Activated naive CD8-positive, alpha-beta T cell treated with anti-CD3 and anti-CD28 coated beads, Interleukin-2, amount 10 ng/mL, durations not matched to agents 7 days and 5 days (primary cell): ENCODE measurements around the gene HMCN1. TPM values are rescaled to one million over a fixed set of nuclear protein-coding genes. Genes with fewer than 3 reads are reported as not detected.

Experiments used
- ATAC-seq: fragments of 150-1000 bp; cut with Tn5 transposase; one replicate; pipeline ENCODE4 v1.10.0; 2021; ENCODE audit warnings: low read depth, moderate library complexity
- POLR2A ChIA-PET: fragments of 350-600 bp; sonication (Branson Sonifier 250); formaldehyde crosslinking; loops from one replicate; lab custom pipeline; 2021; ENCODE audit warnings: antibody characterized with exemption; lab: Charles Lee
- DNase-seq: peaks from one replicate; pipeline ENCODE4 v3.0.0; 2021
- H3K27ac Mint-ChIP-seq: one replicate; pipeline ENCODE4 v1.8.0; 2022; ENCODE audit warnings: mild to moderate bottlenecking, mixed read lengths
- H3K27me3 Mint-ChIP-seq: one replicate; pipeline ENCODE4 v1.8.0; 2022; ENCODE audit warnings: mild to moderate bottlenecking, moderate library complexity, mixed read lengths
- H3K36me3 Mint-ChIP-seq: one replicate; pipeline ENCODE4 v1.8.0; 2021; ENCODE audit warnings: mild to moderate bottlenecking, mixed read lengths
- H3K4me1 Mint-ChIP-seq: one replicate; pipeline ENCODE4 v1.8.0; 2021; ENCODE audit warnings: mixed read lengths
- H3K4me3 Mint-ChIP-seq: one replicate; pipeline ENCODE4 v1.8.0; 2022; ENCODE audit warnings: mild to moderate bottlenecking, moderate library complexity, mixed read lengths
- H3K9me3 Mint-ChIP-seq: one replicate; pipeline ENCODE4 v1.8.0; 2021; ENCODE audit warnings: mixed read lengths
- total RNA-seq, 2 experiments: library from RNA; stranded (reverse); gene quantifications; one replicate each; pipeline ENCODE4 v1.2.3, GENCODE V29; 2021

Gene HMCN1
- total RNA-seq, 2 experiments from 2014 or later = 0.34 to 0.55 TPM

DNA sequence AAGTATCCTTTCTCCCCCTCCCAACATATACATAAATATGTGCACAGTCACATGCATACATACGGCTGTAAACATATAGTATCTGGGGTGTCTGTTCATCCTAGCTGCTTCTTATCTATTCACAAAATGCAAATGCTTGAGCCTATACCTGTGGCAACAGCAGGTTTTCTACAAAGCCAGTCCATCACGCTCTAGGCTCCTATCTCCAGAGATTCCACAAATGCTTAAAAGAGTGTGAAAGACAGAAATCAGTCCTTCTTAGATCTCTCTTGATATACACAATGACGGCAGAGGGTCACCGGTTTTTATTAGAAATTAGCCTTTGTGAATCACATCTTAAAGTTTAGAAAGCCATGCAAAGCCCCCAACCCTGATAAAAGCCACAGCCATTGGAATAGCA is 501.5 kb downstream of the HMCN1 start:
- ATAC-seq (no peak), DNase-seq (no peak)
- Mint-ChIP-seq H3K4me3 (no peak overlapping the region), H3K27ac (no peak overlapping the region), H3K9me3 (no peaks in the 10 kb centered on the region), H3K27me3 (no peaks in the 10 kb centered on the region), H3K4me1 (no peaks in the 10 kb centered on the region), H3K36me3 (no peaks in the 10 kb centered on the region)
- POLR2A ChIA-PET = no interaction called here

DNA sequence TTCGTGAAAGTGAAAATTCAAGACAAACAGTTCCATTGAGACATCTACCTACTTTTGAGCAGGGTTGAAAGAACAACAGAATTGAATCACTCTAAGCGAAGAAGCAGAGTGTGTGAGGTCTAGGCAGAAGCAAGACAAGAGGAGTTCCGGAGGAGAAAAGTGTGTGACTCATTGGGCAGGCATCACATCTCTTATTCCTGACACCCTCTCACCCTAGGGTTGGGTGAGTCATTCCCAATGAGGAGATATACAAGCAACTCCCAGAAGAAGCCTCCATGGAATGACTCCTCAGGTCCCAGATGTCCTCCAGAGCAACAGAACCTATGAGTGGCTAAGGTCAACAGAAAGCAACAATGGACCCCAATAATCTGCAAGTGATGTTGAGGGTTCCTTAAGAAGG is 502.7 kb downstream of the HMCN1 start:
- no peaks in the 10 kb centered on the region for H3K9me3 Mint-ChIP-seq
- ATAC-seq (no peak), DNase-seq (no peak)
- no peak overlapping the region for H3K4me3 Mint-ChIP-seq
- POLR2A ChIA-PET = no interaction called here
- no peaks in the 10 kb centered on the region for H3K36me3 Mint-ChIP-seq
- no peaks in the 10 kb centered on the region for H3K27me3 Mint-ChIP-seq
- no peak overlapping the region for H3K27ac Mint-ChIP-seq
- no peaks in the 10 kb centered on the region for H3K4me1 Mint-ChIP-seq

DNA sequence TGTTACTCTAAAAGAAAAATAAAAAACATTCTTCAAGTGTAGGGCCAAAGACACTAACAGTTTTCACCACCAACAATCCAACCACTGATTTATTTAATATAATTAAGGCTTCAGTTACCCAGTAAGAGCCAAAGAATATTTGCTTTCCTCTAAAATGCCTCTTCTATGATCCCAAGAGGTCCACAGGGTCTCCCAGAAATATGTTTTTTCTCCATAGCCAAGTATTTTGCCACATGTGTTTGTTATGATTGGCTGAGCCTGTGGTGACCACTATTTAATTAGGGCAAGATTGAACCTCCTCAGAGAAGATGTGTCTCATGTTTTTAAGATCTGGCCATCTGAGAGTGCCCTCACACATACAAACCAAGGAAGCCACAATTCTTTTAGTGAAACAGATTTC is 505.0 kb downstream of the HMCN1 start:
- DNase-seq (no peak), ATAC-seq (no peak)
- POLR2A ChIA-PET = no interaction called here
- H3K4me1 Mint-ChIP-seq = no peaks in the 10 kb centered on the region
- H3K36me3 Mint-ChIP-seq = no peaks in the 10 kb centered on the region
- H3K27me3 Mint-ChIP-seq = no peaks in the 10 kb centered on the region
- no peak overlapping the region for H3K4me3 Mint-ChIP-seq
- H3K9me3 Mint-ChIP-seq = no peaks in the 10 kb centered on the region
- H3K27ac Mint-ChIP-seq = no peak overlapping the region

DNA sequence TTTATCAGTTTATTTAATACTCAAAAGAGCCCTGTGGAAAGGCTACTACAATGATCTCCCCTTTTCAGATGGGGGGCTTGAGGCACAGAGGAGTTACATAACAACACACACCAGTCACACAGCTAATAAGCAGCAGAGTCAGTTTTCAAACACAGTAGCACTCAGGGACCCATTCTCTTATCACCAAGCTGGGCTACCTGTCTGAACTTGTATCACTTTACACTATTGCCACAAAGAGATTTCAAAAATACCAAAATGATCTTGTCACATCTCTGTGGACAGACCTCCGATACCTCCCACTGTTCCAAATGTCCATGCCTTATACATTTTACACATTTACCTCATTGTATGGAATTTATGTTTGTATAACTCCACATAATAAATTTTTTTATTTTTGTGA is 506.2 kb downstream of the HMCN1 start:
- DNase-seq (no peak), ATAC-seq (no peak)
- Mint-ChIP-seq H3K27me3 (no peaks in the 10 kb centered on the region), H3K4me1 (no peaks in the 10 kb centered on the region), H3K36me3 (no peaks in the 10 kb centered on the region), H3K4me3 (no peak overlapping the region), H3K27ac (no peak overlapping the region), H3K9me3 (no peaks in the 10 kb centered on the region)
- POLR2A ChIA-PET = no interaction called here
